Bronchial epithelial cell (primary cell): Measurements from ENCODE around the gene TNFRSF11A. TPM values are rescaled to one million over a fixed set of nuclear protein-coding genes. Genes with fewer than 3 reads are reported as not detected.

Experiments
- DNase-seq: peaks from one replicate; pipeline ENCODE4 v3.0.0-alpha.2; 2010; ENCODE audit warnings: low read depth
- FAIRE-seq: peaks from 2 replicates; lab custom pipeline; 2011; peaks lifted over from hg19 to GRCh38; lab: Jason Lieb, UNC
- H3K27me3 ChIP-seq: 2 replicates; pipeline ENCODE4 v1.5.1; 2011; ENCODE audit warnings: low read length; ENCODE audit not compliant: control insufficient read depth, insufficient read depth
- H3K36me3 ChIP-seq: 2 replicates; pipeline ENCODE4 v1.5.1; 2011; ENCODE audit warnings: low read length; ENCODE audit not compliant: control insufficient read depth, insufficient read depth
- H3K4me3 ChIP-seq: 2 replicates; pipeline ENCODE4 v1.5.1; 2011; ENCODE audit warnings: mild to moderate bottlenecking, low read depth, low read length, control low read depth
- CTCF ChIP-seq: IDR thresholded peaks from 2 replicates; pipeline ENCODE4 v1.5.1; 2011; ENCODE audit warnings: mild to moderate bottlenecking, moderate library complexity, low read length, control low read depth, inconsistent platforms; ENCODE audit not compliant: insufficient read depth, severe bottlenecking
- total RNA-seq: library from RNA; depleted of rRNA; stranded (reverse); fragments of >200 nt; gene quantifications from 2 replicates; pipeline ENCODE4 v1.2.1, GENCODE V29; 2014

Gene TNFRSF11A
- under 0.01 and 1.2 TPM in 2 replicates for total RNA-seq

GRCh38 chr18:62324917-62325805, at the start of gene TNFRSF11A:
Gene TNFRSF11A (plus strand): TSS chr18:62325310. CDS start chr18:62325353, 43 bp downstream.
- no peak for DNase-seq
- H3K4me3 ChIP-seq: peak within 1 kb of the TSS; percentile 50
- FAIRE-seq: no peak

GRCh38 chr18:62277045-62277444, 48.1 kb upstream of the TNFRSF11A start:
- H3K36me3 ChIP-seq: no peaks in the 10 kb centered on the region
- H3K4me3 ChIP-seq: no peak overlapping the region
- FAIRE-seq (no peak), DNase-seq (no peak)
- H3K27me3 ChIP-seq: no peaks in the 10 kb centered on the region
- TF ChIP-seq CTCF: no peak

More at GRCh38 chr18:62324917-62325805, at the start of gene TNFRSF11A:
- TF ChIP-seq CTCF: peak; percentile 51
- Histone ChIP-seq H3K36me3 (no peaks in the 10 kb centered on the region), H3K27me3 (peaks cover 1% of the 10 kb centered on the region)

- no peak for FAIRE-seq
- H3K36me3 ChIP-seq: no peaks in the 10 kb centered on the region
- H3K27me3 ChIP-seq: no peaks in the 10 kb centered on the region
- TF ChIP-seq CTCF: no peak
- H3K4me3 ChIP-seq: no peak overlapping the region
- DNase-seq: no peak
Observed at GRCh38 chr18:62279561-62279960, 45.5 kb upstream of the TNFRSF11A start.

- Histone ChIP-seq H3K27me3 (no peaks in the 10 kb centered on the region), H3K36me3 (no peaks in the 10 kb centered on the region), H3K4me3 (no peak overlapping the region)
- FAIRE-seq (no peak), DNase-seq (no peak)
- TF ChIP-seq CTCF: no peak
Observed at GRCh38 chr18:62280058-62280457, 45.1 kb upstream of the TNFRSF11A start.

GRCh38 chr18:62280786-62281185, 44.3 kb upstream of the TNFRSF11A start:
- DNase-seq (no peak), FAIRE-seq (no peak)
- Histone ChIP-seq H3K27me3 (no peaks in the 10 kb centered on the region), H3K36me3 (peaks cover 1% of the 10 kb centered on the region), H3K4me3 (no peak overlapping the region)
- no peak for TF ChIP-seq CTCF

GRCh38 chr18:62281684-62282083, 43.4 kb upstream of the TNFRSF11A start:
- Histone ChIP-seq H3K4me3 (no peak overlapping the region), H3K36me3 (peaks cover 1% of the 10 kb centered on the region), H3K27me3 (no peaks in the 10 kb centered on the region)
- FAIRE-seq (no peak), DNase-seq (peak; percentile 91)
- TF ChIP-seq CTCF: no peak
